Measurements from ENCODE around the gene RPP40. TPM values are rescaled to one million over a fixed set of nuclear protein-coding genes. Genes with fewer than 3 reads are reported as not detected.

The RPP40 gene
- total RNA-seq, 1 experiment from 2014 or later: 37.9 TPM

GRCh38 chr6:4970739-4971395 is 33.0 kb downstream of the RPP40 start:
- Histone ChIP-seq H3K79me2 (ENCODE audit: low read length) (no peaks in the 10 kb centered on the region), H3K4me2 (ENCODE audit: low read length) (no peak overlapping the region), H3K27ac (ENCODE audit: low read length) (no peak overlapping the region), H4K20me1 (ENCODE audit: low read length) (no peaks in the 10 kb centered on the region), H3K9ac (ENCODE audit: low read length) (no peak overlapping the region), H3K9me3 (ENCODE audit: low read length) (no peaks in the 10 kb centered on the region), H3K4me1 (ENCODE audit: insufficient read depth, low read length) (no peaks in the 10 kb centered on the region), H3K9me2 (replicated peaks; ENCODE audit: low read length) (no peaks in the 10 kb centered on the region), H3F3A (ENCODE audit: low read length, unreplicated experiment) (no peaks in the 10 kb centered on the region), H3K27me3 (ENCODE audit: low read length) (no peaks in the 10 kb centered on the region), H3K36me3 (ENCODE audit: low read depth, low read length) (no peaks in the 10 kb centered on the region), H3K4me3 (ENCODE audit: low read length) (no peak overlapping the region), H2AFZ (ENCODE audit: low read length) (no peak overlapping the region)
- ATAC-seq (no peak), DNase-seq (no peak)
- no TSS peak for BruUV-seq (replicated peaks)
- intact Hi-C loops (cut with micrococcal nuclease): no loop called here
- ChIA-PET POLR2A (ENCODE audit: unreplicated experiment) (no interaction called here), CTCF (no interaction called here)
- TF ChIP-seq EZH2 (IDR thresholded peaks at IDR 0.05; ENCODE audit: low read length, unreplicated experiment) (no peak), EZH2phosphoT487 (IDR thresholded peaks at IDR 0.05; ENCODE audit: borderline replicate concordance, low read length) (no peak), CTCF (conservative IDR thresholded peaks at IDR 0.05; ENCODE audit: low read depth, low read length) (no peak)

- no peak overlapping the region for H3K4me3 ChIP-seq (ENCODE audit: low read length)
- H4K20me1 ChIP-seq (ENCODE audit: low read length): no peaks in the 10 kb centered on the region
- POLR2A ChIA-PET (ENCODE audit: unreplicated experiment): no interaction called here
- no peak overlapping the region for H3K4me2 ChIP-seq (ENCODE audit: low read length)
- H3K9me3 ChIP-seq (ENCODE audit: low read length): no peaks in the 10 kb centered on the region
- H3K27me3 ChIP-seq (ENCODE audit: low read length): no peaks in the 10 kb centered on the region
- no peak overlapping the region for H3K9ac ChIP-seq (ENCODE audit: low read length)
- intact Hi-C loops (cut with micrococcal nuclease): no loop called here
- H3K36me3 ChIP-seq (ENCODE audit: low read depth, low read length): no peaks in the 10 kb centered on the region
- no peaks in the 10 kb centered on the region for H3K9me2 ChIP-seq (replicated peaks; ENCODE audit: low read length)
- no peak for TF ChIP-seq EZH2 (IDR thresholded peaks at IDR 0.05; ENCODE audit: low read length, unreplicated experiment)
- TF ChIP-seq EZH2phosphoT487 (IDR thresholded peaks at IDR 0.05; ENCODE audit: borderline replicate concordance, low read length): no peak
- TF ChIP-seq CTCF (conservative IDR thresholded peaks at IDR 0.05; ENCODE audit: low read depth, low read length): no peak
- H3K27ac ChIP-seq (ENCODE audit: low read length): no peak overlapping the region
- no peak for ATAC-seq
- H3K4me1 ChIP-seq (ENCODE audit: insufficient read depth, low read length): no peaks in the 10 kb centered on the region
- CTCF ChIA-PET: no interaction called here
- no peak for DNase-seq
- BruUV-seq (replicated peaks): no TSS peak
- no peaks in the 10 kb centered on the region for H3F3A ChIP-seq (ENCODE audit: low read length, unreplicated experiment)
- H2AFZ ChIP-seq (ENCODE audit: low read length): no peak overlapping the region
- no peaks in the 10 kb centered on the region for H3K79me2 ChIP-seq (ENCODE audit: low read length)
Observed at GRCh38 chr6:4969609-4970285, 34.1 kb downstream of the RPP40 start.

Measured in PC-3 (cell line).